SK-N-SH (cell line): ENCODE results near the gene BNC2. TPM values are rescaled to one million over a fixed set of nuclear protein-coding genes. Genes with fewer than 3 reads are reported as not detected.

Experiments used
- CTCF ChIA-PET: fragments of 300-600, 350-600 bp; formaldehyde crosslinking; extraction: SDS; loops from one replicate; lab custom pipeline; 2021; lab: Yijun Ruan, JAX
- POLR2A ChIA-PET: fragments of 350-600 bp; sonication (Branson Sonifier 250); formaldehyde crosslinking; extraction: SDS; loops from one replicate; lab custom pipeline; 2020; ENCODE audit warnings: antibody characterized with exemption, inconsistent platforms; lab: Yijun Ruan, JAX
- DNase-seq: peaks from one replicate; pipeline ENCODE4 v3.0.0; 2012
- H2AFZ ChIP-seq: fragments of 200-600 bp; sonication (generic); 2 replicates; pipeline ENCODE4 v1.8.1; 2016; ENCODE audit warnings: antibody characterized with exemption, mild to moderate bottlenecking, low read depth
- H3F3A ChIP-seq: fragments of 200-600 bp; sonication (generic); replicated peaks from 2 replicates; pipeline ENCODE3; 2016; ENCODE audit warnings: antibody characterized with exemption, mild to moderate bottlenecking; ENCODE audit not compliant: insufficient read depth
- H3K27ac ChIP-seq, 2 experiments: fragments of 200-500 bp in 1 of 2; fragments of 200-600 bp in 1 of 2; sonication (Bioruptor generic) in 1 of 2; sonication (generic), shearing (Covaris generic) in 1 of 2; 2 replicates each; pipeline versions ENCODE4 v1.5.1 to v1.6.1; 2014 to 2016; ENCODE audit warnings: low read depth in 2 of 2, inconsistent platforms in 1 of 2, low read length in 1 of 2, mild to moderate bottlenecking in 1 of 2, mixed read lengths in 1 of 2
- H3K27me3 ChIP-seq: fragments of 200-600 bp; sonication (generic), shearing (Covaris generic); 2 replicates; pipeline ENCODE4 v1.6.1; 2016; ENCODE audit warnings: mixed run types; ENCODE audit not compliant: insufficient read depth
- H3K36me3 ChIP-seq, 2 experiments: fragments of 200-500 bp in 1 of 2; fragments of 200-600 bp in 1 of 2; sonication (Bioruptor generic) in 1 of 2; sonication (generic) in 1 of 2; replicated peaks in 1 of 2; 2 replicates each; pipeline versions ENCODE3 to v1.5.1; 2014 to 2016; ENCODE audit warnings: low read length in 1 of 2, mild to moderate bottlenecking in 1 of 2; ENCODE audit not compliant: insufficient read depth in 2 of 2, control insufficient read depth in 1 of 2
- H3K4me1 ChIP-seq, 2 experiments: fragments of 200-500 bp in 1 of 2; fragments of 200-600 bp in 1 of 2; sonication (Bioruptor generic) in 1 of 2; sonication (generic), shearing (Covaris generic) in 1 of 2; 2 replicates each; pipeline versions ENCODE4 v1.5.1 to v1.6.1; 2014 to 2016; ENCODE audit warnings: low read depth in 1 of 2, low read length in 1 of 2, mixed run types in 1 of 2; ENCODE audit not compliant: insufficient read depth in 2 of 2, control insufficient read depth in 1 of 2
- H3K4me2 ChIP-seq: fragments of 200-600 bp; sonication (generic), shearing (Covaris generic); 2 replicates; pipeline ENCODE4 v1.6.1; 2017; ENCODE audit warnings: mixed run types
- H3K4me3 ChIP-seq, 2 experiments: fragments of 200-500 bp in 1 of 2; fragments of 200-600 bp in 1 of 2; sonication (Bioruptor generic) in 1 of 2; sonication (generic), shearing (Covaris generic) in 1 of 2; 2 replicates each; pipeline versions ENCODE4 v1.5.1 to v1.8.1; 2014 to 2016; ENCODE audit warnings: low read depth in 2 of 2, inconsistent platforms in 1 of 2, low read length in 1 of 2, mild to moderate bottlenecking in 1 of 2, mixed read lengths in 1 of 2, moderate library complexity in 1 of 2
- H3K79me2 ChIP-seq: fragments of 200-600 bp; sonication (generic); 2 replicates; pipeline ENCODE4 v1.8.1; 2017; ENCODE audit warnings: mild to moderate bottlenecking; ENCODE audit not compliant: insufficient read depth
- H3K9ac ChIP-seq: fragments of 200-600 bp; sonication (generic); 2 replicates; pipeline ENCODE4 v1.6.1; 2017; ENCODE audit warnings: mixed run types
- H3K9me2 ChIP-seq: fragments of 200-600 bp; sonication (generic); 2 replicates; pipeline ENCODE4 v1.6.1; 2017; ENCODE audit warnings: mixed run types
- H3K9me3 ChIP-seq: fragments of 200-600 bp; sonication (generic); 2 replicates; pipeline ENCODE4 v1.6.1; 2017; ENCODE audit warnings: mixed run types, mild to moderate bottlenecking, moderate library complexity
- H4K20me1 ChIP-seq: fragments of 200-600 bp; sonication (generic); 2 replicates; pipeline ENCODE4 v1.6.1; 2017; ENCODE audit warnings: mild to moderate bottlenecking, mixed run types; ENCODE audit not compliant: insufficient read depth
- CHD2 ChIP-seq: fragments of 150-350 bp; IDR thresholded peaks from 2 replicates; pipeline ENCODE4 v1.6.1; 2018; ENCODE audit warnings: low read length; ENCODE audit not compliant: partially characterized antibody
- ELF1 ChIP-seq: IDR thresholded peaks from 2 replicates; pipeline ENCODE4 v1.4.0; 2012
- EP300 ChIP-seq, 2 experiments: IDR thresholded peaks; 2 replicates each; pipeline versions ENCODE4 v1.4.0 to v1.6.1; 2012; ENCODE audit warnings: borderline replicate concordance in 1 of 2, low read depth in 1 of 2, low read length in 1 of 2
- FOXJ3 ChIP-seq: sonication (generic); formaldehyde crosslinking; IDR thresholded peaks from 2 replicates; pipeline ENCODE4 v1.5.1; 2020; ENCODE audit warnings: mild to moderate bottlenecking, missing genetic modification reagents
- FOXM1 ChIP-seq: IDR thresholded peaks from 2 replicates; pipeline ENCODE4 v1.4.0; 2012; ENCODE audit warnings: low read depth, mild to moderate bottlenecking
- GABPA ChIP-seq: IDR thresholded peaks from 2 replicates; pipeline ENCODE4 v1.4.0; 2012; ENCODE audit warnings: low read depth, mild to moderate bottlenecking
- GATA2 ChIP-seq: sonication (generic); formaldehyde crosslinking; IDR thresholded peaks from 2 replicates; pipeline ENCODE4 v1.5.0; 2020; ENCODE audit warnings: mild to moderate bottlenecking, missing genetic modification reagents
- JUND ChIP-seq: IDR thresholded peaks from 2 replicates; pipeline ENCODE4 v1.4.0; 2012
- MXI1 ChIP-seq: IDR thresholded peaks from 2 replicates; pipeline ENCODE4 v1.6.1; 2012; ENCODE audit warnings: mild to moderate bottlenecking, low read depth, low read length, improper control_type of control experiment
- RCOR1 ChIP-seq: fragments of 150-350 bp; IDR thresholded peaks from 2 replicates; pipeline ENCODE4 v1.6.1; 2017; ENCODE audit warnings: antibody characterized with exemption, low read length
- RFX5 ChIP-seq: IDR thresholded peaks from 2 replicates; pipeline ENCODE4 v1.6.1; 2012; ENCODE audit warnings: mild to moderate bottlenecking, improper control_type of control experiment, low read length
- RXRA ChIP-seq: IDR thresholded peaks from 2 replicates; pipeline ENCODE4 v1.4.0; 2012; ENCODE audit warnings: low read depth, mild to moderate bottlenecking, borderline replicate concordance
- SMC3 ChIP-seq: IDR thresholded peaks from 2 replicates; pipeline ENCODE4 v1.6.1; 2012; ENCODE audit warnings: low read depth, low read length, improper control_type of control experiment
- TCF12 ChIP-seq: IDR thresholded peaks from 2 replicates; pipeline ENCODE4 v1.4.0; 2012
- TEAD4 ChIP-seq: IDR thresholded peaks from 2 replicates; pipeline ENCODE4 v1.4.0; 2012; ENCODE audit warnings: mild to moderate bottlenecking, borderline replicate concordance; ENCODE audit not compliant: insufficient read depth
- YY1 ChIP-seq: IDR thresholded peaks from 2 replicates; pipeline ENCODE4 v1.4.0; 2012; ENCODE audit warnings: low read depth, mild to moderate bottlenecking
- WGBS: methylation state at CpG from one replicate; pipeline ENCODE4 v1.1.6; 2017; ENCODE audit warnings: low lambda C conversion rate; 5-methylcytosine and 5-hydroxymethylcytosine counted together
- polyA plus RNA-seq, 3 experiments: library from polyadenylated mRNA; depleted of rRNA; stranded (reverse); fragments of >200 nt; gene quantifications; 2 replicates each; pipeline ENCODE4 v1.2.3, GENCODE V29; 2012
- TF ChIP-seq, protein P1 (sequence below): fragments of 150-350 bp; IDR thresholded peaks from 2 replicates; pipeline ENCODE4 v1.6.1; 2017; ENCODE audit warnings: antibody characterized with exemption, low read length, low read depth, borderline replicate concordance
- TF ChIP-seq, protein P2 (sequence below): IDR thresholded peaks from 2 replicates; pipeline ENCODE4 v1.4.0; 2012; ENCODE audit warnings: low read depth
- TF ChIP-seq, protein P3 (sequence below): IDR thresholded peaks from 2 replicates; pipeline ENCODE4 v1.4.0; 2012; ENCODE audit warnings: low read depth, borderline replicate concordance
- TF ChIP-seq, protein P4 (sequence below): IDR thresholded peaks from 2 replicates; pipeline ENCODE4 v1.4.0; 2012; ENCODE audit warnings: low read depth, borderline replicate concordance
- TF ChIP-seq, protein P5 (sequence below): IDR thresholded peaks from 2 replicates; pipeline ENCODE4; 2012

The BNC2 gene
- polyA plus RNA-seq, 1 of the 3 experiments (the other 2 are of a cell fraction): 8.8 TPM

DNA sequence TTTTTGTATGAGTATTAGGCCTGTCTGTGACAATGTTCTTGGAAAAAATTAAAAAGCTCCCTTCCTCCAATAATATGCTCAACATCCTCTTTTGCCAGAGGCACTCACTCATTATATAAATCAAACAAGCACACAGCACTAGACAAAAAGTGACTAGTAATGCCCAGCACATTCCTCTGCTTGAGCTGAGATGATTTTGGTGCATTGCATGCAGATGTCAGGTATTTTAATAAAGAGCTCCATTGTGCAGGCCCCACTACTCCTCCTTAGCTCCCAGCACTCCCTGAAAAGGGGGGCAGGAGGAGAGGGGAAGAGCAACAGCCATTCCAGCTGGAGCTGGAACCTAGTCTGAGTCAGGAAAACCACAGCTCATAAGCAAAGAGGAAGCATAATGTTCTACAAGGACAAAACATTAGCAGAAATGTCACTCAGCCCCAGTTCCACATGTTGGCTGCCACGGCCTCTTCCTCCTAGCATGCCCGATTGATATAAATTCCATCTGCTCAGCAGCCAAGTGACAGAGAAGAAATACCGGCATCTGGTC, 348.5 kb downstream of the BNC2 start (continued):
- TF ChIP-seq, protein P1, sequence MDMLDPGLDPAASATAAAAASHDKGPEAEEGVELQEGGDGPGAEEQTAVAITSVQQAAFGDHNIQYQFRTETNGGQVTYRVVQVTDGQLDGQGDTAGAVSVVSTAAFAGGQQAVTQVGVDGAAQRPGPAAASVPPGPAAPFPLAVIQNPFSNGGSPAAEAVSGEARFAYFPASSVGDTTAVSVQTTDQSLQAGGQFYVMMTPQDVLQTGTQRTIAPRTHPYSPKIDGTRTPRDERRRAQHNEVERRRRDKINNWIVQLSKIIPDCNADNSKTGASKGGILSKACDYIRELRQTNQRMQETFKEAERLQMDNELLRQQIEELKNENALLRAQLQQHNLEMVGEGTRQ: no peak
- TF ChIP-seq FOXJ3 (CRISPR knock-in tag) (no peak), TCF12 (peak; percentile 99), GABPA (peak; percentile 8; the same call in 1 of the 2 replicates), RFX5 (no peak), YY1 (peak; percentile 34; the same call in 1 of the 2 replicates), SMC3 (0 out of 2 replicates have a peak, but pooled peaks have one; percentile 16), EP300 (IDR thresholded peaks at IDR 0.05; ENCODE audit: borderline replicate concordance in 1 of 2, low read depth in 1 of 2, low read length in 1 of 2) (peak; percentile 45 to 98), GATA2 (no peak), RCOR1 (peak; percentile 10; the same call in 1 of the 2 replicates), RXRA (peak; percentile 81)
- TF ChIP-seq, protein P2, sequence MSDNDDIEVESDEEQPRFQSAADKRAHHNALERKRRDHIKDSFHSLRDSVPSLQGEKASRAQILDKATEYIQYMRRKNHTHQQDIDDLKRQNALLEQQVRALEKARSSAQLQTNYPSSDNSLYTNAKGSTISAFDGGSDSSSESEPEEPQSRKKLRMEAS: peak; percentile 77; the same call in 1 of the 2 replicates
- TF ChIP-seq, protein P3, sequence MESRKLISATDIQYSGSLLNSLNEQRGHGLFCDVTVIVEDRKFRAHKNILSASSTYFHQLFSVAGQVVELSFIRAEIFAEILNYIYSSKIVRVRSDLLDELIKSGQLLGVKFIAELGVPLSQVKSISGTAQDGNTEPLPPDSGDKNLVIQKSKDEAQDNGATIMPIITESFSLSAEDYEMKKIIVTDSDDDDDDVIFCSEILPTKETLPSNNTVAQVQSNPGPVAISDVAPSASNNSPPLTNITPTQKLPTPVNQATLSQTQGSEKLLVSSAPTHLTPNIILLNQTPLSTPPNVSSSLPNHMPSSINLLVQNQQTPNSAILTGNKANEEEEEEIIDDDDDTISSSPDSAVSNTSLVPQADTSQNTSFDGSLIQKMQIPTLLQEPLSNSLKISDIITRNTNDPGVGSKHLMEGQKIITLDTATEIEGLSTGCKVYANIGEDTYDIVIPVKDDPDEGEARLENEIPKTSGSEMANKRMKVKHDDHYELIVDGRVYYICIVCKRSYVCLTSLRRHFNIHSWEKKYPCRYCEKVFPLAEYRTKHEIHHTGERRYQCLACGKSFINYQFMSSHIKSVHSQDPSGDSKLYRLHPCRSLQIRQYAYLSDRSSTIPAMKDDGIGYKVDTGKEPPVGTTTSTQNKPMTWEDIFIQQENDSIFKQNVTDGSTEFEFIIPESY: peak; percentile 88
- TF ChIP-seq, all 33 proteins: peak for 20

DNA sequence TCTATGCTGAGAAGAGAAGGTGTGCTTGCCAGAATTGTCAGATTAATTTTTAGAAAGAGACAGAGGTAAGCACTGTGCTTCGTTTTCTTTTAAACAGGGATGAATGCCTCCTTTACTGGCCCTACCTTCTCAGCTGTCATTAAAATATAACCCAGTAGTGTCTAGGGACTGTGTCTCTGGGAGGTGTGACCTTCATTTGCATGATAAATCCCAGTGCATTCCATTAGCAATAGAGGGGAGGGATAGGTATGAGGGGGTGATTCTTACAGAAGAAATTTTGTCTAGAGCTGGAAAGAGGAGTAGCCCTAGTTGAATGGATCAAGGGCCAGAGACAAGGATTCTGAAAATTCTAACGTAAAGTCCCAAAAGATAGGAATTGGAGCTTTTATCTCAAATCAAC, 351.5 kb downstream of the BNC2 start:
- Histone ChIP-seq H3K9ac (no peak overlapping the region), H3K9me3 (no peaks in the 10 kb centered on the region), H3K27me3 (no peaks in the 10 kb centered on the region), H3K9me2 (no peaks in the 10 kb centered on the region), H3K4me2 (no peak overlapping the region), H3F3A (peaks cover 62% of the 10 kb centered on the region), H3K4me3 (no peak overlapping the region), H3K27ac (no peak overlapping the region), H3K79me2 (peaks cover 52% of the 10 kb centered on the region), H3K4me1 (peaks cover 22 to 46% of the 10 kb centered on the region in 2 experiments), H4K20me1 (no peaks in the 10 kb centered on the region), H2AFZ (no peak overlapping the region), H3K36me3 (no peaks in the 10 kb centered on the region)
- CTCF ChIA-PET: no interaction called here
- no peak for DNase-seq
- WGBS: 98% methylated on average over 2 of the region's 2 CpGs
- POLR2A ChIA-PET: no interaction called here
- TF ChIP-seq TEAD4 (no peak), RCOR1 (no peak), ELF1 (no peak), CHD2 (no peak), JUND (no peak), MXI1 (no peak), SMC3 (no peak), FOXM1 (no peak), YY1 (no peak), FOXJ3 (CRISPR knock-in tag) (no peak)
- TF ChIP-seq, protein P4, sequence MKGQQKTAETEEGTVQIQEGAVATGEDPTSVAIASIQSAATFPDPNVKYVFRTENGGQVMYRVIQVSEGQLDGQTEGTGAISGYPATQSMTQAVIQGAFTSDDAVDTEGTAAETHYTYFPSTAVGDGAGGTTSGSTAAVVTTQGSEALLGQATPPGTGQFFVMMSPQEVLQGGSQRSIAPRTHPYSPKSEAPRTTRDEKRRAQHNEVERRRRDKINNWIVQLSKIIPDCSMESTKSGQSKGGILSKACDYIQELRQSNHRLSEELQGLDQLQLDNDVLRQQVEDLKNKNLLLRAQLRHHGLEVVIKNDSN: no peak
- TF ChIP-seq, protein P5, sequence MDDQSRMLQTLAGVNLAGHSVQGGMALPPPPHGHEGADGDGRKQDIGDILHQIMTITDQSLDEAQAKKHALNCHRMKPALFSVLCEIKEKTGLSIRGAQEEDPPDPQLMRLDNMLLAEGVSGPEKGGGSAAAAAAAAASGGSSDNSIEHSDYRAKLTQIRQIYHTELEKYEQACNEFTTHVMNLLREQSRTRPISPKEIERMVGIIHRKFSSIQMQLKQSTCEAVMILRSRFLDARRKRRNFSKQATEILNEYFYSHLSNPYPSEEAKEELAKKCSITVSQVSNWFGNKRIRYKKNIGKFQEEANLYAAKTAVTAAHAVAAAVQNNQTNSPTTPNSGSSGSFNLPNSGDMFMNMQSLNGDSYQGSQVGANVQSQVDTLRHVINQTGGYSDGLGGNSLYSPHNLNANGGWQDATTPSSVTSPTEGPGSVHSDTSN: no peak
- TF ChIP-seq, protein P3: no peak
- TF ChIP-seq, protein P2: no peak
